GM10266 (cell line): ENCODE measurements around the gene NOL12.

Source experiments
- DNase-seq: peaks from one replicate; pipeline ENCODE4 v3.0.0; 2012; ENCODE audit errors: extremely low spot score
- CTCF ChIP-seq: IDR thresholded peaks from 2 replicates; pipeline ENCODE4 v1.5.1; 2012; ENCODE audit warnings: mild to moderate bottlenecking, low read depth; ENCODE audit not compliant: control insufficient read depth, insufficient read depth; ENCODE audit errors: missing control alignments

NOL12 gene

GRCh38 chr22:37662039-37662438 is 24.1 kb upstream of the NOL12 start:
- DNase-seq = no peak

GRCh38 chr22:37663521-37664140 is 22.5 kb upstream of the NOL12 start:
- DNase-seq = no peak
- TF ChIP-seq CTCF = no peak

More at GRCh38 chr22:37662039-37662438, 24.1 kb upstream of the NOL12 start:
- TF ChIP-seq CTCF = no peak

- no peak for TF ChIP-seq CTCF
- DNase-seq = no peak
These were observed 21.7 kb upstream of the NOL12 start for GRCh38 chr22:37664249-37665101.

- no peak for TF ChIP-seq CTCF
- DNase-seq = no peak
These were observed 20.7 kb upstream of the NOL12 start for GRCh38 chr22:37665487-37665886.

GRCh38 chr22:37669586-37669985 is 16.6 kb upstream of the NOL12 start:
- no peak for TF ChIP-seq CTCF
- DNase-seq = no peak

- DNase-seq = no peak
- TF ChIP-seq CTCF = no peak
These were observed 13.8 kb upstream of the NOL12 start for GRCh38 chr22:37672206-37672919.

GRCh38 chr22:37672920-37673455 is 13.2 kb upstream of the NOL12 start:
- no peak for DNase-seq
- TF ChIP-seq CTCF = no peak
